SW480 (cell line): ENCODE results near the gene DEFB119.
"Not testable (repeated sequence)": the region's sequence is repeated elsewhere in the genome, so short reads cannot be mapped to it uniquely, and the experiment has no call there.

Source experiments
- DNase-seq: peaks from one replicate; pipeline ENCODE4 v3.0.0-alpha.2; 2016; ENCODE audit warnings: low spot score

Gene DEFB119

GRCh38 chr20:31390490-31390889 lies at the start of gene DEFB119:
Gene DEFB119 (minus strand): TSS chr20:31390590. CDS start chr20:31390483, 107 bp downstream.
- DNase-seq = no peak

- DNase-seq = no peak
Observed at GRCh38 chr20:31430568-31431115, 40.3 kb upstream of the DEFB119 start.

GRCh38 chr20:31427576-31427975 lies 37.2 kb upstream of the DEFB119 start:
- DNase-seq = not testable (repeated sequence)

- DNase-seq = not testable (repeated sequence)
Observed at GRCh38 chr20:31426891-31427551, 36.6 kb upstream of the DEFB119 start.

GRCh38 chr20:31425797-31426196 lies 35.4 kb upstream of the DEFB119 start:
- DNase-seq = no peak

- no peak for DNase-seq
Observed at GRCh38 chr20:31418307-31418706, 27.9 kb upstream of the DEFB119 start.

- no peak for DNase-seq
Observed at GRCh38 chr20:31415653-31416052, 25.3 kb upstream of the DEFB119 start.

GRCh38 chr20:31414381-31414780 lies 24.0 kb upstream of the DEFB119 start:
- no peak for DNase-seq

GRCh38 chr20:31410011-31410410 lies 19.6 kb upstream of the DEFB119 start:
- DNase-seq = no peak

- DNase-seq = no peak
Observed at GRCh38 chr20:31406115-31406514, 15.7 kb upstream of the DEFB119 start, which contains the start of gene DEFB121. Gene DEFB121 (minus strand): TSS chr20:31406215. CDS start chr20:31406152, 63 bp downstream.

GRCh38 chr20:31403886-31404285 lies 13.5 kb upstream of the DEFB119 start:
- DNase-seq = no peak

- no peak for DNase-seq
Observed at GRCh38 chr20:31394900-31395299, 4.5 kb upstream of the DEFB119 start.

- DNase-seq = no peak
Observed at GRCh38 chr20:31392836-31393235, 2.4 kb upstream of the DEFB119 start.

GRCh38 chr20:31374346-31374745 lies 16.0 kb downstream of the DEFB119 start:
- no peak for DNase-seq

- DNase-seq = peak; percentile 18
Observed at GRCh38 chr20:31368301-31368700, 22.1 kb downstream of the DEFB119 start, which contains the start of gene DEFB118. Gene DEFB118 (plus strand): TSS chr20:31368601. CDS start chr20:31368651, 50 bp downstream.

GRCh38 chr20:31364272-31364671 lies 26.1 kb downstream of the DEFB119 start:
- DNase-seq = not testable (repeated sequence)

GRCh38 chr20:31363295-31363694 lies 27.1 kb downstream of the DEFB119 start:
- no peak for DNase-seq

- DNase-seq = no peak
Observed at GRCh38 chr20:31355981-31356380, 34.4 kb downstream of the DEFB119 start.

- DNase-seq = no peak
Observed at GRCh38 chr20:31341470-31341869, 48.9 kb downstream of the DEFB119 start.

- no peak for DNase-seq
Observed at GRCh38 chr20:31330893-31331292, 59.5 kb downstream of the DEFB119 start.
